Activated CD8-positive, alpha-beta memory T cell treated with anti-CD3 and anti-CD28 coated beads, Interleukin-2, amount 10 ng/mL, durations not matched to agents 7 days and 5 days (primary cell): Measurements from ENCODE around the gene DDAH1. TPM values are rescaled to one million over a fixed set of nuclear protein-coding genes. Genes with fewer than 3 reads are reported as not detected.

Experiments
- ATAC-seq: fragments of 150-1000 bp; cut with Tn5 transposase; one replicate; pipeline ENCODE4 v1.10.0; 2021; ENCODE audit warnings: moderate library complexity
- CTCF ChIA-PET: fragments of 350-600 bp; sonication (Branson Sonifier 250); formaldehyde crosslinking; loops from one replicate; lab custom pipeline; 2021; ENCODE audit warnings: antibody characterized with exemption; lab: Charles Lee
- DNase-seq: peaks from one replicate; pipeline ENCODE4 v3.0.0-alpha.2; 2020
- H3K27ac Mint-ChIP-seq: one replicate; pipeline ENCODE4 v1.8.0; 2021; ENCODE audit warnings: mild to moderate bottlenecking, mixed read lengths
- H3K27me3 Mint-ChIP-seq: one replicate; pipeline ENCODE4 v1.8.0; 2021; ENCODE audit warnings: mixed read lengths
- H3K36me3 Mint-ChIP-seq: one replicate; pipeline ENCODE4 v1.8.0; 2021; ENCODE audit warnings: mild to moderate bottlenecking, mixed read lengths
- H3K4me1 Mint-ChIP-seq: one replicate; pipeline ENCODE4 v1.8.0; 2021; ENCODE audit warnings: mixed read lengths
- H3K4me3 Mint-ChIP-seq: one replicate; pipeline ENCODE4 v1.8.0; 2021; ENCODE audit warnings: mild to moderate bottlenecking, moderate library complexity, mixed read lengths
- H3K9me3 Mint-ChIP-seq: one replicate; pipeline ENCODE4 v1.8.0; 2022; ENCODE audit warnings: low read depth, mixed read lengths
- total RNA-seq, 2 experiments: library from RNA; stranded (reverse); gene quantifications; one replicate each; pipeline ENCODE4 v1.2.3, GENCODE V29; 2021

DDAH1 gene
- total RNA-seq, 2 experiments from 2014 or later: not detected

DNA sequence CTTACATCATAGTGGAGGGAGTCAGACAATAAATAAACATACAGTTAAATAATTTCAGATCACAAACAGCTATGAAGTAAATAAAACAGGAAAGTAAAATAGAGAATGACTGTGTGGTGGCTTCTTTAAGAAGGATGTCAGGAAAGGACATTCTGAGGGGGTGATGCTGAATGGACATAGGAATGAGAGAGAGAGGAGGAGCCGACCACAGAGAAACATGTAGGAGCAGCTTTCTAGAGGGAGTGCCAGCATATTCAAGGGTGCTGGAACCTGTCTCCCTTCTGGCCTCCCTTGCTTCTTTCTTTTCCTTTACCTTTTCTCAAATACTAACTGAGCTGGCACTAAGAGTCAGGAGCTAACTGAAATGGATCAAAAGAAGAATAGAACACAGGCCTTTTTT lies 168.0 kb downstream of the DDAH1 start:
- H3K4me1 Mint-ChIP-seq: peaks cover 22% of the 10 kb centered on the region
- ATAC-seq (no peak), DNase-seq (no peak)
- H3K9me3 Mint-ChIP-seq: no peaks in the 10 kb centered on the region
- H3K27ac Mint-ChIP-seq: no peak overlapping the region
- CTCF ChIA-PET: interaction anchor here (0.8 to 2.1 kb wide), 5 partner anchors 11 to 352 kb away, joined by 3 to 6 read pairs (median 4); partner anchors contain the start of gene C1orf52
- peaks cover 3% of the 10 kb centered on the region for H3K36me3 Mint-ChIP-seq
- no peak overlapping the region for H3K4me3 Mint-ChIP-seq
- H3K27me3 Mint-ChIP-seq: peaks cover 71% of the 10 kb centered on the region

DNA sequence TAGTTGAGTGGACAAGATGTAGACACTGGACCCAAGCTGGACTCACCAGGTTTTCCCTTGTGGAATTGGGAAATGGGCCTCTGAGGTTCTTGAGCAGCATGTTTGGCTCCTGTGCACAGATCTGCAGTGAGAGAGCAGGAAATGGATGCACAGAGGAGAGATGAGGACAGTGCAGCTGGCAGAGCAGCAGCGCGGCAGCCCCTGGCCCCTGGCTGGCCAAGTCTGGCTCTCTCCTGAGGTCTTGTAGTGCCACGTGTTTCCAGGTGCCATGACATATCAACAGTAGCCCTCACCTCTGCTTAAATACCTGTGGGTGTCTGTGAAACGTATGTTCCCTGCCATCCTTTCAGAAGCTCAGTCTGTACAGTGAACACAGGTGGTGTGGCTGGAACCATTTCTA lies 169.3 kb downstream of the DDAH1 start:
- no peak for ATAC-seq
- H3K4me3 Mint-ChIP-seq: no peak overlapping the region
- no peak overlapping the region for H3K27ac Mint-ChIP-seq
- no peaks in the 10 kb centered on the region for H3K9me3 Mint-ChIP-seq
- H3K27me3 Mint-ChIP-seq: peaks cover 73% of the 10 kb centered on the region
- peaks cover 22% of the 10 kb centered on the region for H3K4me1 Mint-ChIP-seq
- peaks cover 3% of the 10 kb centered on the region for H3K36me3 Mint-ChIP-seq
- no peak for DNase-seq
- CTCF ChIA-PET: interaction anchor here (1.3 to 1.7 kb wide), 2 partner anchors 36 to 397 kb away, joined by 4 to 5 read pairs; partner anchors contain the start of gene C1orf52

GRCh38 chr1:85295006-85295431 lies 169.9 kb downstream of the DDAH1 start:
- peaks cover 22% of the 10 kb centered on the region for H3K4me1 Mint-ChIP-seq
- H3K27me3 Mint-ChIP-seq: peaks cover 75% of the 10 kb centered on the region
- no peak overlapping the region for H3K27ac Mint-ChIP-seq
- DNase-seq: no peak
- CTCF ChIA-PET: interaction anchor here (1.3 to 1.7 kb wide), 2 partner anchors 36 to 398 kb away, joined by 4 to 5 read pairs; partner anchors contain the start of gene C1orf52
- H3K4me3 Mint-ChIP-seq: no peak overlapping the region
- H3K36me3 Mint-ChIP-seq: peaks cover 3% of the 10 kb centered on the region
- no peak for ATAC-seq
- H3K9me3 Mint-ChIP-seq: no peaks in the 10 kb centered on the region

GRCh38 chr1:85290826-85291225 lies 174.1 kb downstream of the DDAH1 start:
- CTCF ChIA-PET: no interaction called here
- DNase-seq (no peak), ATAC-seq (no peak)
- Mint-ChIP-seq H3K9me3 (no peaks in the 10 kb centered on the region), H3K4me1 (peaks cover 4% of the 10 kb centered on the region), H3K36me3 (no peaks in the 10 kb centered on the region), H3K27me3 (peaks cover 59% of the 10 kb centered on the region), H3K27ac (no peak overlapping the region), H3K4me3 (no peak overlapping the region)

DNA sequence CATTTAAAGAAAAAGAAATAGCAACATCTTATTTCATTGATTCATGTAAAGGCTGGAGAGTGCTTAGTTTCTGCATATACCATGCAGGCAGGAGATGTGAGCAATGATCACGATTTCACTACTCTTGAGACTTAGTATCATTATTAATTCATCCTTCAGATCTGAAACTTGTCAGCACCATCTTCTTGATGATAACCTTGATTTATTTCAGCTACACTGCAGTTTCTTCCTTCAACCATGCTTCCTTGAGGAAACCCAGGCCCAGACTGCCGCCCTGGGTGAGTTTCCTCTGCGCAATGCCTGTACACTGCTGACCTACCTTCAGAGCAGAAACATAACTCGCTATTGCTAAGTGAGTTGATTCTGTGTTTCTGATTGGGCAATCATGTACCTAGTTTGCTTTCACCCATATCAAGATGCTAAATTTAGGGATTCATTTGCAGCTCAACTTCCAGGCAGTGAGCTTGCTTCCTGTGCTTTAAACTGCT lies 175.1 kb downstream of the DDAH1 start:
- CTCF ChIA-PET: no interaction called here
- Mint-ChIP-seq H3K9me3 (no peaks in the 10 kb centered on the region), H3K27me3 (peaks cover 57% of the 10 kb centered on the region), H3K27ac (no peak overlapping the region), H3K4me1 (peaks cover 4% of the 10 kb centered on the region), H3K36me3 (no peaks in the 10 kb centered on the region), H3K4me3 (no peak overlapping the region)
- no peak for DNase-seq
- ATAC-seq: no peak

GRCh38 chr1:85289207-85289847 lies 175.6 kb downstream of the DDAH1 start:
- H3K4me1 Mint-ChIP-seq: peaks cover 4% of the 10 kb centered on the region
- no peaks in the 10 kb centered on the region for H3K9me3 Mint-ChIP-seq
- H3K27ac Mint-ChIP-seq: no peak overlapping the region
- ATAC-seq (no peak), DNase-seq (no peak)
- H3K27me3 Mint-ChIP-seq: peaks cover 56% of the 10 kb centered on the region
- H3K36me3 Mint-ChIP-seq: no peaks in the 10 kb centered on the region
- CTCF ChIA-PET: no interaction called here
- no peak overlapping the region for H3K4me3 Mint-ChIP-seq

GRCh38 chr1:85284202-85284601 lies 180.8 kb downstream of the DDAH1 start:
- CTCF ChIA-PET: no interaction called here
- DNase-seq (no peak), ATAC-seq (no peak)
- Mint-ChIP-seq H3K36me3 (no peaks in the 10 kb centered on the region), H3K9me3 (no peaks in the 10 kb centered on the region), H3K27ac (no peak overlapping the region), H3K4me3 (no peak overlapping the region), H3K27me3 (peaks cover 52% of the 10 kb centered on the region), H3K4me1 (peaks cover 5% of the 10 kb centered on the region)

DNA sequence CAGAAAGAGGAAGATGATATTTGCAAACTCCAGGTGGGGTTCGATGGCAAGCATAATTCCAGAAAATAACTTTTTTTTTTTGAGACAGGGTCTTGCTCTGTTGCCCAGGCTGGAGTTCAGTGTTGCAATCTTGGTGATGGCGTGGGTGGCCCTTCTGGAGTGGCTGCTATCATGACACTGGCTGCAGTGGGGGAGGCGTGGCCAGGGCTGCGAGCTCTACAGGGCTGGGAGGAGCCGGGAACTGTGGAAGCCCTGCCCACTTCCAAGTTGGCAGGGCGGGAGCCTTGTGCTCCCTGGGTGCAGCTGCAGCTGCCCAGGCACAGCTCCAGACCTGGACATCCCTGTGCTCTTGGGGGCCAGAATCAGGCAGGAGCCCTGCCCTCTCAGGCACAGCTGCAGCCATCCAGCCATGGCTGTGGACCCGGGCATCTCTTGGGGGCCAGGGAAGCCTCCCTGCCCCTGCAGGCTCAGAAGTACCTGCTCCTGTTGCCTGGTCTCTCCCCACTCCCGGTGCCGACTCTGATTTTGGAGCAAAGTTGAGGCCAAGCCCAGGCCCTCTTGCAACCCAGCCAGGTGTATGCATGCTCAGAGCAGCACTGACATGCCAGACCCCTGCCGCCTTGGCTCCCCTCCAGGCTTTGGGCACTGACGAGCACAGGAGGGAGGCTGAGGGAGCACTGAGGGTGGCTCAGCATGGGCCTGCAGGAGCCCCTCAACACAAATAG lies 181.3 kb downstream of the DDAH1 start:
- peaks cover 10% of the 10 kb centered on the region for H3K4me1 Mint-ChIP-seq
- ATAC-seq (no peak), DNase-seq (no peak)
- CTCF ChIA-PET: no interaction called here
- H3K27ac Mint-ChIP-seq: no peak overlapping the region
- no peak overlapping the region for H3K4me3 Mint-ChIP-seq
- peaks cover 57% of the 10 kb centered on the region for H3K27me3 Mint-ChIP-seq
- no peaks in the 10 kb centered on the region for H3K36me3 Mint-ChIP-seq
- no peaks in the 10 kb centered on the region for H3K9me3 Mint-ChIP-seq

GRCh38 chr1:85282424-85282823 lies 182.5 kb downstream of the DDAH1 start:
- Mint-ChIP-seq H3K4me1 (peaks cover 15% of the 10 kb centered on the region), H3K27me3 (peaks cover 57% of the 10 kb centered on the region), H3K4me3 (no peak overlapping the region), H3K36me3 (no peaks in the 10 kb centered on the region), H3K27ac (no peak overlapping the region), H3K9me3 (no peaks in the 10 kb centered on the region)
- DNase-seq: no peak
- ATAC-seq: no peak
- CTCF ChIA-PET: no interaction called here

- CTCF ChIA-PET: interaction anchor here (1.2 to 1.9 kb wide), 3 partner anchors 17 to 335 kb away, joined by 3 to 7 read pairs (median 4); partner anchors contain the start of gene C1orf52
- H3K4me3 Mint-ChIP-seq: no peak overlapping the region
Measured at GRCh38 chr1:85280636-85281035, 184.3 kb downstream of the DDAH1 start.

DNA sequence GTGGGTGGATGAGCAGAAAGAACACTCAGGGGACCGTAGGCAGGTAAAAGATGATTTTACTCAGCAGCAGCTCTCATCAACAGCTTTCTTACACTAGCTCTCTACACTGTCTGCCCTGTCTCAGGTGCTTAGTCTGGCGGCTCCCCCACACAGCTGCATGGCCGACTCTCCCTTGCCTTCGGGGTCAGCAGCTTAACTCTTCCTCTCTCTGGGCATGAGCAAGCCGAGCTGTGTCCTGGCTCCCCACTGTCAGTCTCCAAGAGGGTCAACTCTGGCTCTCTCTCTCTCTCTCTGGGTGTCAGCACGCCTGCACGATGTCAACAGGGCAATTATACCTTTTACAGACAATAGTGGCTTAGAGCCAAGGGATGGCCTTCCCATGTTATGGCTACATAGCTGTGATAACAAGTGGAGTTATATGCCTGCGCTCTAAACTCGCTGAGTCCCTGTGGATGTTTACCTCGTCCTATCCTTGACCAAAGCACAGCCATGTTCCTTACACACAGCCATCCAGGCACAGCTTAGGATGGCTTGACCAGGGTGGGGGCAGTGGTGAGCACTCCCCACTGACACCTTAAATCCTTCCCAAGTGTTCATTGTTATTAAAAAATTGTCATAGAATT lies 185.4 kb downstream of the DDAH1 start:
- H3K4me3 Mint-ChIP-seq: no peak overlapping the region
- no peaks in the 10 kb centered on the region for H3K9me3 Mint-ChIP-seq
- H3K36me3 Mint-ChIP-seq: peaks cover 3% of the 10 kb centered on the region
- ATAC-seq (no peak), DNase-seq (no peak)
- peaks cover 30% of the 10 kb centered on the region for H3K4me1 Mint-ChIP-seq
- H3K27ac Mint-ChIP-seq: no peak overlapping the region
- CTCF ChIA-PET: no interaction called here
- H3K27me3 Mint-ChIP-seq: peaks cover 47% of the 10 kb centered on the region

More at GRCh38 chr1:85280636-85281035, 184.3 kb downstream of the DDAH1 start:
- ATAC-seq: no peak
- H3K27ac Mint-ChIP-seq: no peak overlapping the region
- no peaks in the 10 kb centered on the region for H3K9me3 Mint-ChIP-seq
- no peaks in the 10 kb centered on the region for H3K36me3 Mint-ChIP-seq
- DNase-seq: no peak
- H3K27me3 Mint-ChIP-seq: peaks cover 50% of the 10 kb centered on the region
- H3K4me1 Mint-ChIP-seq: peaks cover 20% of the 10 kb centered on the region

- CTCF ChIA-PET: no interaction called here
- no peak for ATAC-seq
Measured at GRCh38 chr1:85278853-85279314, 186.1 kb downstream of the DDAH1 start.

GRCh38 chr1:85277802-85278201 lies 187.2 kb downstream of the DDAH1 start:
- no peak overlapping the region for H3K4me3 Mint-ChIP-seq

More at GRCh38 chr1:85278853-85279314, 186.1 kb downstream of the DDAH1 start:
- Mint-ChIP-seq H3K9me3 (no peaks in the 10 kb centered on the region), H3K27ac (no peak overlapping the region), H3K27me3 (peaks cover 45% of the 10 kb centered on the region), H3K4me3 (no peak overlapping the region), H3K4me1 (peaks cover 37% of the 10 kb centered on the region), H3K36me3 (peaks cover 7% of the 10 kb centered on the region)
- peak; percentile 70 for DNase-seq

More at GRCh38 chr1:85277802-85278201, 187.2 kb downstream of the DDAH1 start:
- Mint-ChIP-seq H3K4me1 (peaks cover 48% of the 10 kb centered on the region), H3K9me3 (no peaks in the 10 kb centered on the region), H3K36me3 (peaks cover 17% of the 10 kb centered on the region), H3K27me3 (peaks cover 39% of the 10 kb centered on the region), H3K27ac (no peak overlapping the region)
- no peak for DNase-seq
- CTCF ChIA-PET: interaction anchor here (1.4 to 3.1 kb wide), 4 partner anchors 16 to 23 kb away, joined by 4 to 36 read pairs (median 12); partner anchors contain the start of gene C1orf52
- no peak for ATAC-seq
